Central memory CD4-positive, alpha-beta T cell (primary cell): ENCODE measurements around the gene NYAP2.
A peak's percentile ranks its signal among the peaks of the same experiment; 100 is the strongest.

Source experiments
- DNase-seq: peaks from one replicate; pipeline ENCODE4 v3.0.0; 2022

The NYAP2 gene

GRCh38 chr2:225429717-225430116, 30.2 kb downstream of the NYAP2 start:
- DNase-seq, result no peak

- DNase-seq, result no peak
Observed at GRCh38 chr2:225431105-225431863, 31.8 kb downstream of the NYAP2 start.

GRCh38 chr2:225434014-225434413, 34.5 kb downstream of the NYAP2 start:
- no peak for DNase-seq

- DNase-seq, result no peak
Observed at GRCh38 chr2:225437319-225437718, 37.8 kb downstream of the NYAP2 start.

GRCh38 chr2:225438248-225438647, 38.7 kb downstream of the NYAP2 start:
- DNase-seq, result no peak

GRCh38 chr2:225452677-225453076, 53.2 kb downstream of the NYAP2 start:
- DNase-seq, result no peak

GRCh38 chr2:225454412-225454811, 54.9 kb downstream of the NYAP2 start:
- no peak for DNase-seq

GRCh38 chr2:225456619-225457260, 57.2 kb downstream of the NYAP2 start:
- no peak for DNase-seq

- DNase-seq, result no peak
Observed at GRCh38 chr2:225457482-225457881, 58.0 kb downstream of the NYAP2 start.

GRCh38 chr2:225458431-225459117, 59.1 kb downstream of the NYAP2 start:
- DNase-seq, result no peak

GRCh38 chr2:225462417-225462816, 62.9 kb downstream of the NYAP2 start:
- no peak for DNase-seq

GRCh38 chr2:225462945-225463344, 63.4 kb downstream of the NYAP2 start:
- DNase-seq, result no peak

- no peak for DNase-seq
Observed at GRCh38 chr2:225463449-225463848, 63.9 kb downstream of the NYAP2 start.

GRCh38 chr2:225464346-225465025, 65.0 kb downstream of the NYAP2 start:
- peak; percentile 33 for DNase-seq

GRCh38 chr2:225465827-225466226, 66.3 kb downstream of the NYAP2 start:
- no peak for DNase-seq

GRCh38 chr2:225466891-225467604, 67.5 kb downstream of the NYAP2 start:
- DNase-seq, result no peak

- no peak for DNase-seq
Observed at GRCh38 chr2:225468131-225468530, 68.6 kb downstream of the NYAP2 start.

GRCh38 chr2:225471039-225471438, 71.5 kb downstream of the NYAP2 start:
- DNase-seq, result no peak

- no peak for DNase-seq
Observed at GRCh38 chr2:225471482-225471881, 72.0 kb downstream of the NYAP2 start.

- DNase-seq, result no peak
Observed at GRCh38 chr2:225472161-225472560, 72.7 kb downstream of the NYAP2 start.

GRCh38 chr2:225479386-225479785, 79.9 kb downstream of the NYAP2 start:
- no peak for DNase-seq

- no peak for DNase-seq
Observed at GRCh38 chr2:225484751-225485150, 85.2 kb downstream of the NYAP2 start.

GRCh38 chr2:225486236-225486635, 86.7 kb downstream of the NYAP2 start:
- no peak for DNase-seq
